Activated T-cell treated with anti-CD3 and anti-CD28 coated beads for 48 hours (primary cell): ENCODE data around the gene CBX5.
A peak's percentile ranks its signal among the peaks of the same experiment; 100 is the strongest.
"Not testable (repeated sequence)": the region's sequence is repeated elsewhere in the genome, so short reads cannot be mapped to it uniquely, and the experiment has no call there.

Experiments
- DNase-seq: peaks from one replicate; pipeline ENCODE4 v3.0.0-alpha.2; 2020; ENCODE audit warnings: low read depth

Gene CBX5

GRCh38 chr12:54294152-54294952 is 14.4 kb upstream of the CBX5 start:
- peak; percentile 52 for DNase-seq

- DNase-seq: no peak
Observed at GRCh38 chr12:54292931-54293241, 13.0 kb upstream of the CBX5 start.

GRCh38 chr12:54292083-54292930 is 12.4 kb upstream of the CBX5 start:
- DNase-seq: no peak

GRCh38 chr12:54287261-54288157 is 7.6 kb upstream of the CBX5 start:
- DNase-seq: no peak

- no peak for DNase-seq
Observed at GRCh38 chr12:54286042-54287030, 6.4 kb upstream of the CBX5 start.

GRCh38 chr12:54285150-54286041 is 5.5 kb upstream of the CBX5 start:
- no peak for DNase-seq

GRCh38 chr12:54284070-54284780 is 4.3 kb upstream of the CBX5 start:
- not testable (repeated sequence) for DNase-seq

- DNase-seq: no peak
Observed at GRCh38 chr12:54282949-54283593, 3.1 kb upstream of the CBX5 start.

GRCh38 chr12:54281694-54282093 is 1.8 kb upstream of the CBX5 start:
- DNase-seq: not testable (repeated sequence)

GRCh38 chr12:54281261-54281638 is 1.3 kb upstream of the CBX5 start:
- not testable (repeated sequence) for DNase-seq

GRCh38 chr12:54280468-54281260 is 742 bp upstream of the CBX5 start, which contains the start of gene HNRNPA1:
Gene HNRNPA1 (plus strand): TSS chr12:54280726. CDS start chr12:54280808, 82 bp downstream.
- peak; percentile 87 for DNase-seq

GRCh38 chr12:54279227-54279631 is 693 bp downstream of the CBX5 start:
- no peak for DNase-seq

GRCh38 chr12:54277823-54278276 is 2.1 kb downstream of the CBX5 start:
- no peak for DNase-seq

- no peak for DNase-seq
Observed at GRCh38 chr12:54276368-54276767, 3.6 kb downstream of the CBX5 start.

GRCh38 chr12:54273981-54274380 is 5.9 kb downstream of the CBX5 start:
- DNase-seq: no peak

- DNase-seq: no peak
Observed at GRCh38 chr12:54272214-54272613, 7.7 kb downstream of the CBX5 start.

- no peak for DNase-seq
Observed at GRCh38 chr12:54270345-54270744, 9.6 kb downstream of the CBX5 start.

- DNase-seq: no peak
Observed at GRCh38 chr12:54266852-54267251, 13.1 kb downstream of the CBX5 start.
